Caco-2 (cell line): ENCODE data around the gene ATXN10. TPM values are rescaled to one million over a fixed set of nuclear protein-coding genes. Genes with fewer than 3 reads are reported as not detected.

ENCODE experiments used
- BruUV-seq: library from RNA; stranded (reverse); fragments of 400-500 nt; replicated peaks from 2 replicates; lab custom pipeline; 2021; lab: Mats Ljungman, UMichigan
- CTCF ChIA-PET: fragments of 300-600 bp; sonication (Branson Sonifier 250); formaldehyde crosslinking; loops from one replicate; lab custom pipeline; 2022; ENCODE audit warnings: antibody characterized with exemption; lab: Charles Lee
- POLR2A ChIA-PET: fragments of 300-600 bp; sonication (Branson Sonifier 250); formaldehyde crosslinking; loops from one replicate; lab custom pipeline; 2022; ENCODE audit warnings: antibody characterized with exemption; lab: Charles Lee
- DNase-seq, 2 experiments: peaks; one replicate each; pipeline versions ENCODE4 v3.0.0 to v3.0.0-alpha.2; 2020 to 2022
- H3K27me3 ChIP-seq: replicated peaks from 2 replicates; pipeline ENCODE4 v1.6.0; 2011; ENCODE audit warnings: low read length; ENCODE audit not compliant: control insufficient read depth, insufficient read depth
- H3K36me3 ChIP-seq: 2 replicates; pipeline ENCODE4 v1.5.1; 2011; ENCODE audit warnings: low read length; ENCODE audit not compliant: control insufficient read depth, insufficient read depth
- H3K4me1 ChIP-seq: fragments of 250-450 bp; sonication (Bioruptor Pico); 2 replicates; pipeline ENCODE4 v1.5.1; 2020; ENCODE audit warnings: mild to moderate bottlenecking
- H3K4me3 ChIP-seq: 2 replicates; pipeline ENCODE4 v1.5.1; 2011; ENCODE audit warnings: low read depth, mild to moderate bottlenecking, control low read depth, low read length
- H3K9me3 ChIP-seq: fragments of 250-450 bp; sonication (Bioruptor Pico); 2 replicates; pipeline ENCODE4 v1.5.1; 2020; ENCODE audit warnings: mild to moderate bottlenecking, moderate library complexity
- H3K27ac Mint-ChIP-seq: one replicate; pipeline ENCODE4 v1.8.0; 2022; ENCODE audit warnings: mixed read lengths; ENCODE audit not compliant: unreplicated experiment
- H3K27me3 Mint-ChIP-seq: one replicate; pipeline ENCODE4 v1.8.0; 2022; ENCODE audit warnings: mixed read lengths; ENCODE audit not compliant: insufficient read depth, unreplicated experiment
- H3K36me3 Mint-ChIP-seq: one replicate; pipeline ENCODE4 v1.8.0; 2022; ENCODE audit warnings: mild to moderate bottlenecking, mixed read lengths; ENCODE audit not compliant: insufficient read depth, unreplicated experiment
- H3K4me1 Mint-ChIP-seq: one replicate; pipeline ENCODE4 v1.8.0; 2022; ENCODE audit warnings: low read depth, mixed read lengths; ENCODE audit not compliant: unreplicated experiment
- H3K4me3 Mint-ChIP-seq: one replicate; pipeline ENCODE4 v1.8.0; 2022; ENCODE audit warnings: mild to moderate bottlenecking, moderate library complexity, mixed read lengths; ENCODE audit not compliant: unreplicated experiment
- H3K9me3 Mint-ChIP-seq: one replicate; pipeline ENCODE4 v1.8.0; 2022; ENCODE audit warnings: mixed read lengths; ENCODE audit not compliant: unreplicated experiment
- CTCF ChIP-seq, 2 experiments: fragments of 200-600 bp in 1 of 2; IDR thresholded peaks; 1 replicate in 1 of 2; 2 replicates in 1 of 2; pipeline versions ENCODE4 v1.5.1 to v1.8.0; 2011 to 2022; ENCODE audit warnings: antibody characterized with exemption in 1 of 2, control low read depth in 1 of 2, inconsistent platforms in 1 of 2, low read depth in 1 of 2, low read length in 1 of 2, mild to moderate bottlenecking in 1 of 2, moderate library complexity in 1 of 2; ENCODE audit not compliant: insufficient read depth in 1 of 2, severe bottlenecking in 1 of 2, unreplicated experiment in 1 of 2
- intact Hi-C: fragments of 100-400 bp; cut with micrococcal nuclease; formaldehyde crosslinking; loops from one replicate; pipeline ENCODE4 v1.10.0; 2022; ENCODE audit not compliant: unreplicated experiment
- total RNA-seq: library from RNA; stranded (reverse); gene quantifications from 2 replicates; pipeline ENCODE4 v1.2.3, GENCODE V29; 2022

ATXN10 gene
- total RNA-seq, 1 experiment from 2014 or later: 155 TPM

GRCh38 chr22:45640291-45640940, 31.2 kb upstream of the ATXN10 start:
- Mint-ChIP-seq H3K4me1 (no peaks in the 10 kb centered on the region), H3K27ac (no peak overlapping the region), H3K27me3 (no peaks in the 10 kb centered on the region), H3K9me3 (no peaks in the 10 kb centered on the region), H3K4me3 (no peak overlapping the region), H3K36me3 (no peaks in the 10 kb centered on the region)
- CTCF ChIA-PET: no interaction called here
- TF ChIP-seq CTCF (IDR thresholded peaks at IDR 0.05; ENCODE audit: insufficient read depth in 1 of 2, low read depth in 1 of 2, low read length in 1 of 2, severe bottlenecking in 1 of 2, unreplicated experiment in 1 of 2): no peak
- no peaks in the 10 kb centered on the region for H3K27me3 ChIP-seq
- intact Hi-C loops: loop anchor here (10.0 kb wide), 1 partner anchor 224 kb away; no protein-coding TSS in a partner anchor
- BruUV-seq: no TSS peak
- POLR2A ChIA-PET: no interaction called here
- no peaks in the 10 kb centered on the region for H3K9me3 ChIP-seq
- H3K36me3 ChIP-seq: no peaks in the 10 kb centered on the region
- DNase-seq: no peak
- no peak overlapping the region for H3K4me3 ChIP-seq
- peaks cover 10% of the 10 kb centered on the region for H3K4me1 ChIP-seq

- no peak for DNase-seq
- Mint-ChIP-seq H3K4me1 (no peaks in the 10 kb centered on the region), H3K27me3 (no peaks in the 10 kb centered on the region), H3K36me3 (no peaks in the 10 kb centered on the region), H3K9me3 (no peaks in the 10 kb centered on the region), H3K4me3 (no peak overlapping the region), H3K27ac (no peak overlapping the region)
- H3K9me3 ChIP-seq: no peaks in the 10 kb centered on the region
- ChIA-PET POLR2A (no interaction called here), CTCF (no interaction called here)
- no peak overlapping the region for H3K4me3 ChIP-seq
- intact Hi-C loops: loop anchor here (10.0 kb wide), 1 partner anchor 224 kb away; no protein-coding TSS in a partner anchor
- no TSS peak for BruUV-seq
- peaks cover 13% of the 10 kb centered on the region for H3K4me1 ChIP-seq
- no peak for TF ChIP-seq CTCF (IDR thresholded peaks at IDR 0.05; ENCODE audit: insufficient read depth in 1 of 2, low read depth in 1 of 2, low read length in 1 of 2, severe bottlenecking in 1 of 2, unreplicated experiment in 1 of 2)
- H3K36me3 ChIP-seq: no peaks in the 10 kb centered on the region
- H3K27me3 ChIP-seq: no peaks in the 10 kb centered on the region
Observed at GRCh38 chr22:45640941-45641621, 30.6 kb upstream of the ATXN10 start.

GRCh38 chr22:45642986-45643385, 28.6 kb upstream of the ATXN10 start:
- Histone ChIP-seq H3K36me3 (no peaks in the 10 kb centered on the region), H3K4me3 (no peak overlapping the region), H3K27me3 (no peaks in the 10 kb centered on the region), H3K9me3 (no peaks in the 10 kb centered on the region), H3K4me1 (peaks cover 14% of the 10 kb centered on the region)
- POLR2A ChIA-PET: no interaction called here
- TF ChIP-seq CTCF (IDR thresholded peaks at IDR 0.05; ENCODE audit: insufficient read depth in 1 of 2, low read depth in 1 of 2, low read length in 1 of 2, severe bottlenecking in 1 of 2, unreplicated experiment in 1 of 2): no peak
- DNase-seq: no peak
- CTCF ChIA-PET: interaction anchor here (1.6 kb wide), 1 partner anchor 65 kb away, joined by 3 read pairs; no protein-coding TSS in a partner anchor
- no TSS peak for BruUV-seq
- no peaks in the 10 kb centered on the region for H3K27me3 Mint-ChIP-seq
- no peak overlapping the region for H3K4me3 Mint-ChIP-seq
- H3K36me3 Mint-ChIP-seq: no peaks in the 10 kb centered on the region
- intact Hi-C loops: loop anchor here (10.0 kb wide), 1 partner anchor 222 kb away; no protein-coding TSS in a partner anchor
- H3K4me1 Mint-ChIP-seq: no peaks in the 10 kb centered on the region
- no peak overlapping the region for H3K27ac Mint-ChIP-seq
- no peaks in the 10 kb centered on the region for H3K9me3 Mint-ChIP-seq
